Stimulated activated CD8-positive, alpha-beta memory T cell treated with anti-CD3 and anti-CD28 coated beads, Interleukin-7, amount 100 ng/mL, for 1 hour (primary cell): ENCODE measurements around the gene KLHL17.
"Not testable (repeated sequence)": the region's sequence is repeated elsewhere in the genome, so short reads cannot be mapped to it uniquely, and the experiment has no call there.

Source experiments
- DNase-seq, 2 donors: peaks; one replicate each; pipeline ENCODE4 v3.0.0-alpha.2; 2020; ENCODE audit warnings: low read depth in 2 of 2

Gene KLHL17

DNA sequence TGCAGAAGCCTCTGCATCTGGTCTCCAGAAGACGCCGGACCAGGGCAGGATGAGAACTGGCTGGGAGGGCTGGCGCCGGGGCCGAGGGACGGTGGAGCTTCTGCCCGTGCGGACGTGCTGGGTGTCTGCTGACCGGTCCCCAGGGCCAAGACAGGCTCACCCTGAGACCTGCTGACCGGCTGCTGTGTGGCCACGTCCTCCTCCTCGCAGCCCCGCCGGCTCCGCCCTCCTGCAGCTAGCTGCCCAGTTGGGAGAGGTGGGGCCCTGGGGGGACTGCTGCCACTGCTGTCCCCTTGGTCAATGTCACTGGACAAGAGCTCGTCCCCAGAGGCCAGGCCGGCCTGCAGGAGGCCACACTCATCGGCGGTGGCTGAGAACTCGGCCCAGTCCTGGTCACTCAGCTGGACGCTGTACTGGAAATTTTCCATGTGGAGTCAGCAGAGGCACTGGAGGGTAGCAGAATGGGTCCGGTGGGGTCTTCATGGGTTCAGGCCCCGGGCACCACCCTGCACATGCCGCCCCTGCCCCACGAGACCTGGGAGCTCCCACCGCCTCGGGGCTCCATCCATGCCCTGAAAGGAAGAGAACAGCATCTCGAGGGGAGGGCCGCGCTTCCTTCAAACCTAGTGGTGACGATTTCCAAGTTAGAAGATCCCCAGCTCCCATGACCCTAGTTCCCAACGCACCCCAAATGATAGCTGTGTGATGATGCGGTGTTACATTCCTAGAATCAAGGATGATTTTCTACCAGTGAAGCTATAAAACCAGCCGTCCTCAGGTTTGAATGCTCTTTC is 20.4 kb downstream of the KLHL17 start:
- DNase-seq, result no peak

GRCh38 chr1:981491-981954 is 21.1 kb downstream of the KLHL17 start:
- no peak for DNase-seq

DNA sequence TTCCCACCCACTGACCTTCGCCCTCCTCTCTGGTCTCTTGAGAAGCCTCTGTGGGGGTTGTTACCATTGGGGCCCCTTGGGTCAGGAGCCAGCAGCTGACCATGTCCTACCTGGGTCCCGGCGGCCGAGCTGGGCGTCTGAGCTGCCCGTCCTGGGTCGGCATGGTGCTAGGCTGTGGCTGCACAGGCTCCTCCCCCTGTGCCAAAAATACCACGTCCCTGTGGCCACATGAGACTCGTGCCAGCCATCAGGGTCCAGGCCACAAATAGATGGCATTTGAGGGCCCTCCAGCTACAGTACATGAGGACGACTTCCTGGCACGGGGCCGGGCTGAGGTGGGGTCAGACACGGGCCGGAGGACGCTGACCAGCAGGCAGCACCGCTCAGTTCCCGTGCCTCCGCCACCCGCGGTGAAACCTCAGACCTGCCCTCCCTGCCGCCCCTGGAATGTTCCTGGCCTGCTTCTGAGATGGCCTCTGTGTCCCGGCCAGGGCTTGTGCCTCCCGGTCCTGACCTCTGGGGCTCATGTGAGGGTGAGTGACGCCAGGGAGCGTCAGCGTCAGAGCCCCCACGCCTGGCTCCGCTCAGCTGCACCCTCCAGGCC is 21.7 kb downstream of the KLHL17 start, which contains the start of gene PERM1:
TSS of gene PERM1 (minus strand) at position 139 of the 604 bp plus-strand sequence. CDS start 1,064 bp downstream, outside the sequence.
- DNase-seq, result no peak

GRCh38 chr1:982765-983436 is 22.5 kb downstream of the KLHL17 start:
- DNase-seq, result no peak

DNA sequence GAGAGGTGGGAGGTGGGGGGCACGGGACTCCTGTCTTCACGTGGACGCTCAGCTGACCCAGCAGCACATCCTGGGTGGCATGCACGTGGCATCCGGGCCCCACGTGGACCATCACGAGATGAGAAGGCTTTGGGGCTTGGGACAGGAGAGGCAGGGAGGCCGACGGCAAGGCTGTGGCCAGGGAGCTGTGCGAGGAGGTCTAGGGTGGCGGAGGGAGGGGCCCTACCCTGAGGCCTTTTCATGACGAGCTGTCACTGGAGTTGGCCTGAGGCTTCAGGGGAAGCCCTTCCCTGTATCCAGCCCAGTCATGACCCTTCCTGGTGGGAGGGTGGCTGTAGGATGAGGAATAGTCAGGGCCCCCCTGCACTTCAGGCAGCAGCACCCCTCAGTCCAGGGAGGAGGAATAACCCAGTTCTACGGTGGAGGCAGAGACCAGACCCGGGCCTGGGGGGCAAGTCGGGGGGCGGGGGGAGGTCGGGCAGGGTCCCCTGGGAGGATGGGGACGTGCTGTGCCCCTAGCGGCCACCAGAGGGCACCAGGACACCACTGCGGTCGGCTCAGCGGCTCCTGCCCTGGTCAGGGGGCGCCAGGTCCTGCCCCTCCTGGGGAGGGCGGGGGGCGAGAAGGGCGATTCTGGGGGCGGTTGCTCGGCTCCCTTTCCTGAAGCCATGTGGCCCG is 23.6 kb downstream of the KLHL17 start:
- peak; percentile 41 to 50 for DNase-seq

DNA sequence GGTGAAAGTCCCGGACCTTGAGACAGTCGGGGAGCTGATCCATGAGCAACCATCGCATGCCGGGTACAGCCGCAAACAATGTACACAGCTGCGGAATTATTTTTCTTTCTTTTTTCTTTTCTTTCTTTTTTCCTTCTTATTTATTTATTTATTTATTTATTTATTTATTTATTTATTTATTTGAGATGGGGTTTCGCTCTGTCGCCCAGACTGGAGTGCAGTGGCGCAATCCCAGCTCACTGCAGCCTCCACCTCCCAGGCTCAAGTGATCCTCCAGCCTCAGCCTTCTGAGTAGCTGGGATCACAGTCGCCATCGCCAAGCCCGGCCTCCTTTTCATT is 24.1 kb downstream of the KLHL17 start:
- no peak for DNase-seq

- DNase-seq, result no peak
Measured at GRCh38 chr1:985126-985525, 24.7 kb downstream of the KLHL17 start.

- DNase-seq, result not testable (repeated sequence)
Measured at GRCh38 chr1:988061-988460, 27.7 kb downstream of the KLHL17 start.

- DNase-seq, result not testable (repeated sequence)
Measured at GRCh38 chr1:991275-991674, 30.9 kb downstream of the KLHL17 start.

DNA sequence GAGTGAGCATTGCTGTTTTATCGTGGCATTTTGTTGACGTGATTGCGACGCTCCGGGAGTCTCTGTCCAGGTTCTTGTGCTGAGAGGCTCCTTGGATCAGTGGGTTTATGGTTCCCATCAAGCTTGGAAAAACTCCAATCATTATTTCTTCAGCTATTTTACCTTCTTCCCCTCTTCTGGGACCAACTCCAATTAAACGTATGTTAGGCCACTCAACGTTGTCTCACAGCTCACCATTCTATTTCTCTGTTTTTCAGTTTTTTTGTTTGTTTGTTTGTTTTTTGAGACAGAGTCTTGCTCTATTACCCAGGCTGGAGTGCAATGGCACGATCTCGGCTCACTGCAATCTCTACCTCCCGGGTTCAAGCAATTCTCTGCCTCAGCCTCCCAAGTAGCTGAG is 31.5 kb downstream of the KLHL17 start:
- DNase-seq, result no peak

- no peak for DNase-seq
Measured at GRCh38 chr1:992362-992761, 32.0 kb downstream of the KLHL17 start.

- DNase-seq, result no peak
Measured at GRCh38 chr1:993379-993995, 33.1 kb downstream of the KLHL17 start.

- DNase-seq, result not testable (repeated sequence)
Measured at GRCh38 chr1:994546-994945, 34.2 kb downstream of the KLHL17 start.

- DNase-seq, result no peak
Measured at GRCh38 chr1:995665-996633, 35.6 kb downstream of the KLHL17 start.

DNA sequence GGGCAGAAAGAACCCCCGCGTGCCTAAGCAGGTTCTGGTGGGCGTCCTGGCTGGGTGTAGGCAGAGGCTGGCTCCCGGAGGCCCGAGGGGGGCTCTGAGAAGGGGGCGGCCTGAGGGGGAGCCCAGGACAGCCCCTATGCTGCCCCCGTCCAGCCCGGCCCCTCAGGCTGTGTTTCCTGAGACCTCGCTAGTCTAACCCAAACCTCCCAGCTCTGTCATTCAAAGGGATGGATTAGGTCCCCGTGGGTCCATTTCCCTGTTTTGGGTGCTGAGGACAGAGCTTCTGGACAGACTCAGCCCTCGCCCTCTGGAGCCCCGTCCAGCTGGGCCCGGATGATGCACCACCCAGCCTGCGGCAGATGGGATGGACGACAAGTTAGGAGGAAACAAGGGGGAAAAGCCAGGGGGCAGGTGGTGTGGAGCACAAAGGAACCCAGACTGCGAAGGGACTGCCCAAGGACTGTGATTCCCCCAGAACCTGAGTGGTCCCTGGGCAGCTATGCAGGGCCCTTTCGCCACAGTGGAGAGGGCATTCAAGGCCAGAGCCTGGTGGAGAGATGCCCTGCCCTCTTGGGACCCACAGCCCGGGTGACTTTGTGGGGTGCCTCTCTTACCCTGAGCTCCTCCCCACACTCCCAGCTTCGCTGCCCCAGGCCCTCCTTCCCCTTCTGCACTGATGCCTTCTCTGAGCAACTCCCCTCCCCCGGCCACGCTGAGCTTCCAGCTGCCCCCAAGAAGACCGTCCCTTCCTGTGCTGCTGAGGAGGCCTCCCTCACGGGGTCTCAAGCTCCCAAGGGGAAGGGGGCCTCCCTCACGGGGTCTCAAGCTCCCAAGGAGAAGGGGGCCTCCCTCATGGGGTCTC is 36.7 kb downstream of the KLHL17 start:
- DNase-seq, result no peak

GRCh38 chr1:997713-997992 is 37.3 kb downstream of the KLHL17 start:
- DNase-seq, result no peak

DNA sequence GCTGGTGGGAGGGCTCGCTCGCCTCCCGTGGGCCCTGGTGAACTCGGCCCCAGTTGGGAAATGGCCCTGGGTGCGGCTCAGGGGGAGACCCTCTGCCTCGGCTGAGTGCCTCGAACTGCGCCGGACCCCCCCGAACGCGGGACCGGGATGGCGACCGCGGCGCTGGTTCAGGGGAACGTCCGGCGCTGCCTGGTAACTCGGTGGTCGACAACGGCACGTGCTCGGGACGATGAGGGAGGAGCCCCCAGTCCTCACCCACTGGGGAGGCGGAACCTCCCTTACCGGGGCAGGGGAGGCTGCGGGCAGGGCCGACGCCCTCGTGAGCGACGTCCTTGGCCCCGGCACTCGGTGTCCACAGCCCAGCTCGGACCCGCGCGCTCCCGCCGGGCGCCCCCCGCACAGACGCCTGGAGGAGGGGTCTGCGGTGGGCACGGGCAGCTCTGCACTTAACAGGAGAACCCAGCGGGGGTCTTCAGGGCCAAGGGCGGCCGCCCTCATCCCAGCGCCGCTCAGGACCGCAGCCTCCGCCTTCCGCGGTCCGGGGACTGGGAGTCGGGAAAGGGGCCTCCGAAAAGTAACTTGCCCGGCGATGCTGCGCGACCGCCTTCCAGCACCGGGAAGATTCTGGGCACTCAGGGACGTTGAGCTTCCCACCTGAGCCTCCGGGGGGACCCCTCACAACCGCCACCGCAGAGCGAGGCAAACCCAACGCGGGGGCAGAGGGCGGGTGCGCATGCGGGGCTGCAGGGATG is 37.8 kb downstream of the KLHL17 start:
- DNase-seq, result no peak

DNA sequence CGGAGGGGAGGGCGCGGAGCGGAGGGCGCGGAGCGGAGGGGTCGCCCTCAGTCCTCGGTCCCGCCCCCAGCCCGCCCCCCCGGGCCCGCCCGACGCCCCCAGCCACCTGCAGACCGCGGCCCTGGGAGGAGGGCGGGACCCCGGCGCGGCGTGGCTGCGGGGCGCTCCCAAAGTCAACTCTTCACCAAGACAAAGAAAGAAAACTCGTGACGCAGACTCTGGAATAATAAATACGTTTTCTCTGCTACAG is 38.3 kb downstream of the KLHL17 start:
- no peak for DNase-seq

- DNase-seq, result no peak
Measured at GRCh38 chr1:998995-999724, 38.8 kb downstream of the KLHL17 start.
